Trophoblast cell (in vitro differentiated cells and primary cell): ENCODE data around the gene HECW1.

ENCODE experiments used
- DNase-seq, 2 donors: peaks; one replicate each; pipeline ENCODE4 v3.0.0-alpha.2; 2016
- H2AFZ ChIP-seq: 2 replicates; pipeline ENCODE4 v1.6.1; 2013; ENCODE audit warnings: low read length, moderate library complexity, mild to moderate bottlenecking; ENCODE audit not compliant: insufficient read depth, poor library complexity
- H2AK5ac ChIP-seq: 2 replicates; pipeline ENCODE4 v1.6.1; 2013; ENCODE audit warnings: mild to moderate bottlenecking, low read length
- H2BK120ac ChIP-seq: 2 replicates; pipeline ENCODE4 v1.6.1; 2013; ENCODE audit warnings: low read length, mild to moderate bottlenecking, moderate library complexity; ENCODE audit not compliant: insufficient read depth, poor library complexity
- H2BK12ac ChIP-seq: 2 replicates; pipeline ENCODE4 v1.6.1; 2013; ENCODE audit warnings: mild to moderate bottlenecking, low read length, moderate library complexity
- H2BK5ac ChIP-seq: 2 replicates; pipeline ENCODE4 v1.6.1; 2013; ENCODE audit warnings: low read length, low read depth, moderate library complexity, mild to moderate bottlenecking; ENCODE audit not compliant: poor library complexity
- H3K14ac ChIP-seq: 2 replicates; pipeline ENCODE4 v1.6.1; 2013; ENCODE audit warnings: mild to moderate bottlenecking, low read length
- H3K18ac ChIP-seq: 2 replicates; pipeline ENCODE4 v1.6.1; 2013; ENCODE audit warnings: mild to moderate bottlenecking, low read length
- H3K23ac ChIP-seq: 2 replicates; pipeline ENCODE4 v1.6.1; 2013; ENCODE audit warnings: low read length
- H3K27ac ChIP-seq: 2 replicates; pipeline ENCODE4 v1.5.1; 2013; ENCODE audit warnings: low read depth, mild to moderate bottlenecking, inconsistent platforms, low read length, moderate library complexity
- H3K27me3 ChIP-seq: 2 replicates; pipeline ENCODE4 v1.6.1; 2013; ENCODE audit warnings: inconsistent platforms, mild to moderate bottlenecking, low read length, moderate library complexity; ENCODE audit not compliant: insufficient read depth
- H3K36me3 ChIP-seq, 2 experiments: 1 replicate in 1 of 2; 2 replicates in 1 of 2; pipeline ENCODE4 v1.6.1; 2013; ENCODE audit warnings: low read length in 2 of 2, mild to moderate bottlenecking in 2 of 2, moderate library complexity in 1 of 2; ENCODE audit not compliant: insufficient read depth in 2 of 2, control insufficient read depth in 1 of 2
- H3K4ac ChIP-seq: 2 replicates; pipeline ENCODE4 v1.6.1; 2013; ENCODE audit warnings: low read depth, mild to moderate bottlenecking, low read length, moderate library complexity
- H3K4me1 ChIP-seq, 2 experiments: 1 replicate in 1 of 2; 2 replicates in 1 of 2; pipeline ENCODE4 v1.6.1; 2013; ENCODE audit warnings: low read length in 2 of 2, mild to moderate bottlenecking in 2 of 2, moderate library complexity in 1 of 2; ENCODE audit not compliant: insufficient read depth in 2 of 2, control insufficient read depth in 1 of 2
- H3K4me2 ChIP-seq: 2 replicates; pipeline ENCODE4 v1.6.1; 2013; ENCODE audit warnings: inconsistent platforms, mild to moderate bottlenecking, low read length, moderate library complexity
- H3K4me3 ChIP-seq: 2 replicates; pipeline ENCODE4 v1.5.1; 2013; ENCODE audit warnings: mild to moderate bottlenecking, low read depth, low read length, inconsistent platforms
- H3K79me1 ChIP-seq: one replicate; pipeline ENCODE4 v1.6.1; 2013; ENCODE audit warnings: low read length
- H3K79me2 ChIP-seq: 2 replicates; pipeline ENCODE4 v1.6.1; 2013; ENCODE audit warnings: low read length, mild to moderate bottlenecking; ENCODE audit not compliant: control insufficient read depth, insufficient read depth, poor library complexity
- H3K9ac ChIP-seq: 2 replicates; pipeline ENCODE4 v1.6.1; 2013; ENCODE audit warnings: mild to moderate bottlenecking, low read length
- H3K9me3 ChIP-seq: 2 replicates; pipeline ENCODE4 v1.6.1; 2013; ENCODE audit warnings: low read depth, mild to moderate bottlenecking, control low read depth, inconsistent platforms, low read length; ENCODE audit not compliant: insufficient read depth
- H4K12ac ChIP-seq: 2 replicates; pipeline ENCODE4 v1.6.1; 2013; ENCODE audit warnings: low read depth, mild to moderate bottlenecking, low read length, moderate library complexity
- H4K8ac ChIP-seq: 2 replicates; pipeline ENCODE4 v1.6.1; 2013; ENCODE audit warnings: low read depth, mild to moderate bottlenecking, low read length, moderate library complexity
- H4K91ac ChIP-seq: one replicate; pipeline ENCODE4 v1.6.1; 2013; ENCODE audit warnings: low read depth, mild to moderate bottlenecking, low read length, moderate library complexity
- WGBS: extraction: QIAGEN DNeasy Blood & Tissue Kit; methylation state at CpG from one replicate; pipeline ENCODE4 v1.1.7; 2013; ENCODE audit warnings: missing lambda C conversion rate; ENCODE audit not compliant: insufficient read length, insufficient coverage; ENCODE audit errors: extremely low coverage; 5-methylcytosine and 5-hydroxymethylcytosine counted together

Gene HECW1

DNA sequence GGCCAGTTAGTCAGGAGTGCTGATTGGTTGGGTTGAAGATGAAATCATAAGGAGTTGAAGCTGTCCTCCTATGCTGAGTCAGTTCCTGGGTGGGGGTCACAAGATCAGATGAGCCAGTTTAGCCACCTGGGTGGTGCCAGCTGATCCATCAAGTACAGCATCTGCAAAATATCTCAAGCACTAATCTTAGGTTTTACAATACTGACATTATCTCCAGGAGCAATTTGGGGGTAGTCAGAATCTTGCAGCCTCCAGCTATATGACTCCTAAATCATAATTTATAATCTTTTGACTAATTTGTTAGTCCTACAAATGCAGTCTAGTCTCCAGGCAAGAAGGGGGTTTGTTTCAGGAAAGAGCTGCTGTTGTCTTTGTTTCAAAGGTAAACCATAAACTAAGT, 286.4 kb downstream of the HECW1 start:
- Histone ChIP-seq H2BK12ac (no peak overlapping the region), H3K14ac (no peak overlapping the region), H4K8ac (no peak overlapping the region), H3K79me1 (no peaks in the 10 kb centered on the region), H3K18ac (no peak overlapping the region), H3K4ac (no peak overlapping the region), H2BK5ac (no peak overlapping the region), H3K9me3 (no peaks in the 10 kb centered on the region), H3K36me3 (no peaks in the 10 kb centered on the region), H2AFZ (no peak overlapping the region), H3K9ac (no peak overlapping the region), H2AK5ac (no peak overlapping the region), H4K12ac (no peak overlapping the region), H3K4me2 (no peak overlapping the region), H3K4me3 (no peak overlapping the region), H3K27ac (no peak overlapping the region), H3K27me3 (no peaks in the 10 kb centered on the region), H2BK120ac (no peak overlapping the region), H3K79me2 (no peaks in the 10 kb centered on the region), H3K23ac (no peak overlapping the region), H4K91ac (no peak overlapping the region), H3K4me1 (no peaks in the 10 kb centered on the region)
- no peak for DNase-seq

DNA sequence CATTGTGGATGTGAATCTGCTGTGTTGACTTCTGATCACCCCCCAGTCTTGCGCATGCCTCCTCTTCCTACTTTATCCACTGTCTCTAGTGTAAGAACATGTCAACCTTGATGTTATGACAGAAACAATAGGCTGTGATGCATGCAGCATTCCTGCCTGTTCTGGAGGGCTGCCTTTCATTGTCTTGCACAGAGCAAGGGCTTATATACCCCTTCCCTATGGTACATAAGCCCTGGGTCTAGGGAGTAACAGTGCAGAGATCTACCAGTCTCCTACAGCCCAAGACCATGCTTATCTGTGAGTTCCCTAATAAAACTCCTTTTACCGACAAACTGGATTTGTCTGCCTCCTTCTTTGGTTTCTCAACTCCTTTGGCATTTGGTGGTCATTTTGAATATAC, 293.5 kb downstream of the HECW1 start:
- no peak overlapping the region for H2AFZ ChIP-seq
- DNase-seq, result no peak
- no peak overlapping the region for H4K12ac ChIP-seq
- H4K8ac ChIP-seq, result no peak overlapping the region
- no peak overlapping the region for H4K91ac ChIP-seq
- H2BK120ac ChIP-seq, result no peak overlapping the region
- H3K4me3 ChIP-seq, result no peak overlapping the region
- H2BK12ac ChIP-seq, result no peak overlapping the region
- no peaks in the 10 kb centered on the region for H3K79me1 ChIP-seq
- H3K18ac ChIP-seq, result no peak overlapping the region
- H3K4me1 ChIP-seq, result no peaks in the 10 kb centered on the region
- H3K9me3 ChIP-seq, result no peaks in the 10 kb centered on the region
- WGBS, result no CpG with 5 or more reads among the region's 2 CpGs
- no peak overlapping the region for H3K9ac ChIP-seq
- no peak overlapping the region for H3K4me2 ChIP-seq
- H3K27ac ChIP-seq, result no peak overlapping the region
- no peak overlapping the region for H3K14ac ChIP-seq
- H3K23ac ChIP-seq, result no peak overlapping the region
- H3K27me3 ChIP-seq, result no peaks in the 10 kb centered on the region
- no peak overlapping the region for H2BK5ac ChIP-seq
- no peaks in the 10 kb centered on the region for H3K36me3 ChIP-seq
- H3K79me2 ChIP-seq, result no peaks in the 10 kb centered on the region
- H3K4ac ChIP-seq, result no peak overlapping the region
- no peak overlapping the region for H2AK5ac ChIP-seq

DNA sequence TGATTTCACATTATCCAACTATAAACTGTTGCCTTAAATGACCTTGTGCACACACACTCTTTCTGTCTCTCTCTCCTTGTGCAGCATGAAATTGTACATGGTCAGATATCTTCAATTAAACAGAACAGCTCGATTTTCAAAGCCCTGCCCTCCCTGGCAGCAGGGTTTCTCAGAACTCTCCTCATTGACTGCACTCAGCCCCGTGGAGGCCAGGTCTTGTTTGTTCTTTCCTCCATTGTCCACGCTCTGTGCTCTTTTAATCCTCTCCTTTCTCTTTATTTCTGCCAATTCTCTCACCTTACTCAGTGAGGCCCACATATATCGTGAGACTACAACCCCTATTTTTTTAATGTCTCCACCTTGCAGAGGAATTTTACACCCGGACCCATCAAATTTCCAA, 294.5 kb downstream of the HECW1 start:
- Histone ChIP-seq H3K4ac (no peak overlapping the region), H3K4me2 (no peak overlapping the region), H2AFZ (no peak overlapping the region), H2BK12ac (no peak overlapping the region), H2BK5ac (no peak overlapping the region), H3K27me3 (no peaks in the 10 kb centered on the region), H2BK120ac (no peak overlapping the region), H3K79me2 (no peaks in the 10 kb centered on the region), H3K23ac (no peak overlapping the region), H3K18ac (no peak overlapping the region), H3K9me3 (no peaks in the 10 kb centered on the region), H3K14ac (no peak overlapping the region), H3K4me1 (no peaks in the 10 kb centered on the region), H4K91ac (no peak overlapping the region), H4K8ac (no peak overlapping the region), H3K27ac (no peak overlapping the region), H2AK5ac (no peak overlapping the region), H3K9ac (no peak overlapping the region), H3K4me3 (no peak overlapping the region), H3K79me1 (no peaks in the 10 kb centered on the region), H3K36me3 (no peaks in the 10 kb centered on the region), H4K12ac (no peak overlapping the region)
- WGBS, result no CpG with 5 or more reads among the region's 5 CpGs
- no peak for DNase-seq

DNA sequence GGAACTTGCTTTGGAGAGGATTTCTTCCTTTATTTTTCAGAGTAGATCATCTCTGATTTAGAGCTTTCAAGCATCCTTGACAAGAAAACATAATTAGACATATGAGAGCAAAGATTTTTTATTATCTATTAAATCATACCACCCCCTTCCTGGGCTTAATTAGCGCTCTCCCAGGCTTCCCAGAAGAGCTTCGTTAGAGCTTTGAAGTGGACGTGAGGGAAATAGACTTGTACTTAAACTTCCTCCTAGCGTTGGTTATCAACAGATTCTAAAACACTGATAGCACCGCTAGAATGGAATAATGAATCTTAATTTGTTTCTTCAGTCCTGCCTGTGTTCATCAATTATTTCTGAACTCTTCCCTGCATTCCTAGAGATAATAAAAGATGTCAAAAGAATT, 296.5 kb downstream of the HECW1 start:
- no peak overlapping the region for H3K4ac ChIP-seq
- no peak overlapping the region for H2AFZ ChIP-seq
- H3K18ac ChIP-seq, result no peak overlapping the region
- H3K9ac ChIP-seq, result no peak overlapping the region
- no peaks in the 10 kb centered on the region for H3K27me3 ChIP-seq
- no peaks in the 10 kb centered on the region for H3K79me2 ChIP-seq
- no peaks in the 10 kb centered on the region for H3K36me3 ChIP-seq
- no peak for DNase-seq
- no peak overlapping the region for H2BK12ac ChIP-seq
- no peak overlapping the region for H4K8ac ChIP-seq
- H3K4me2 ChIP-seq, result no peak overlapping the region
- no peak overlapping the region for H3K14ac ChIP-seq
- no peak overlapping the region for H4K91ac ChIP-seq
- no peak overlapping the region for H3K23ac ChIP-seq
- H3K27ac ChIP-seq, result no peak overlapping the region
- no CpG with 5 or more reads among the region's 5 CpGs for WGBS
- no peak overlapping the region for H2AK5ac ChIP-seq
- no peaks in the 10 kb centered on the region for H3K4me1 ChIP-seq
- no peak overlapping the region for H2BK120ac ChIP-seq
- no peak overlapping the region for H2BK5ac ChIP-seq
- H3K79me1 ChIP-seq, result no peaks in the 10 kb centered on the region
- no peak overlapping the region for H4K12ac ChIP-seq
- H3K9me3 ChIP-seq, result no peaks in the 10 kb centered on the region
- H3K4me3 ChIP-seq, result no peak overlapping the region

DNA sequence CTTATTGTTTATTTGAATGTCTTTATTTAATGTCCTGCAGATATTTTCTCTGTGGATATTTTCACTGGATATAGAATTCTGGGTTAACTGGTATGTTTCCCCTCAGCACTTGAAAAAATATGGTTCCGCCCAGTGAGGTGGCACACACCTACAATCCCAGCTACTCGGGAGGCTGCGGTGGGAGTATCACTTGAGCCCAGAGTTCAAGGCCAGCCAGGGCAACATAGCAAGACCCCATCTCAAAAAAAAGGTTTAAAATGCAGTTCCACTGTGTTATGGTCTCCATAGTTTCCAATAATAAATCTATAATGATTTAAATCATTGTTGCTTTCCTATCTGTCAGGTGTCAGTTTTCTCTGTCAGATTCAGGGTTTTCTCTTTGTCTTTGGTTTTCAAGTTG, 305.0 kb downstream of the HECW1 start:
- H2AK5ac ChIP-seq, result no peak overlapping the region
- no peaks in the 10 kb centered on the region for H3K9me3 ChIP-seq
- H3K4ac ChIP-seq, result no peak overlapping the region
- H3K79me2 ChIP-seq, result no peaks in the 10 kb centered on the region
- no CpG with 5 or more reads among the region's 3 CpGs for WGBS
- no peaks in the 10 kb centered on the region for H3K4me1 ChIP-seq
- no peak overlapping the region for H3K27ac ChIP-seq
- no peak overlapping the region for H3K14ac ChIP-seq
- no peak overlapping the region for H3K23ac ChIP-seq
- no peaks in the 10 kb centered on the region for H3K79me1 ChIP-seq
- no peak overlapping the region for H3K18ac ChIP-seq
- no peak overlapping the region for H4K12ac ChIP-seq
- H4K8ac ChIP-seq, result no peak overlapping the region
- no peak overlapping the region for H3K4me3 ChIP-seq
- no peak overlapping the region for H3K9ac ChIP-seq
- DNase-seq, result no peak
- H3K4me2 ChIP-seq, result no peak overlapping the region
- H2BK5ac ChIP-seq, result no peak overlapping the region
- H2AFZ ChIP-seq, result no peak overlapping the region
- no peaks in the 10 kb centered on the region for H3K36me3 ChIP-seq
- no peaks in the 10 kb centered on the region for H3K27me3 ChIP-seq
- no peak overlapping the region for H2BK12ac ChIP-seq
- H4K91ac ChIP-seq, result no peak overlapping the region
- no peak overlapping the region for H2BK120ac ChIP-seq
